ENCODE measurements around the gene MUC5B.

- TF ChIP-seq POLR2A (IDR thresholded peaks at IDR 0.05; ENCODE audit: low read depth, low read length) (no peak), POLR2AphosphoS5 (IDR thresholded peaks at IDR 0.05; ENCODE audit: low read depth, low read length) (no peak)
These were observed 38.6 kb downstream of the MUC5B start for GRCh38 chr11:1261241-1262071.
